HepG2 (cell line): ENCODE data around the gene KLK14. TPM values are rescaled to one million over a fixed set of nuclear protein-coding genes. Genes with fewer than 3 reads are reported as not detected.

Experiments used
- CREM ChIP-seq, 2 experiments: sonication (generic) in 1 of 2; formaldehyde crosslinking in 1 of 2; IDR thresholded peaks; 2 replicates each; pipeline versions ENCODE4 v1.4.0 to v1.6.1; 2016 to 2020; ENCODE audit warnings: antibody characterized with exemption in 1 of 2, mild to moderate bottlenecking in 1 of 2, missing genetic modification reagents in 1 of 2
- GABPB1 ChIP-seq: IDR thresholded peaks from 2 replicates; pipeline ENCODE4 v1.6.1; 2016; ENCODE audit warnings: mild to moderate bottlenecking, missing genetic modification reagents, moderate library complexity, missing compliant biosample characterization
- HES4 ChIP-seq: sonication (generic); formaldehyde crosslinking; IDR thresholded peaks from 2 replicates; pipeline ENCODE4 v1.9.0; 2021; ENCODE audit warnings: mild to moderate bottlenecking, missing genetic modification reagents, borderline replicate concordance
- HMGXB3 ChIP-seq: sonication (generic); formaldehyde crosslinking; IDR thresholded peaks from 2 replicates; pipeline ENCODE4 v1.4.0; 2020; ENCODE audit warnings: missing genetic modification reagents, borderline replicate concordance
- HNF1B ChIP-seq: sonication (generic); formaldehyde crosslinking; IDR thresholded peaks from 2 replicates; pipeline ENCODE4 v1.5.1; 2020; ENCODE audit warnings: mild to moderate bottlenecking, moderate library complexity, missing genetic modification reagents
- HOXA5 ChIP-seq: sonication (generic); formaldehyde crosslinking; IDR thresholded peaks from 2 replicates; pipeline ENCODE4 v1.4.0; 2020; ENCODE audit warnings: missing genetic modification reagents
- KDM1A ChIP-seq: IDR thresholded peaks from 2 replicates; pipeline ENCODE4 v1.6.1; 2016; ENCODE audit warnings: missing compliant biosample characterization
- KLF16 ChIP-seq, 2 experiments: sonication (generic) in 1 of 2; formaldehyde crosslinking in 1 of 2; IDR thresholded peaks; 2 replicates each; pipeline versions ENCODE4 v1.6.1 to v1.8.0; 2016 to 2023; ENCODE audit warnings: missing genetic modification reagents in 2 of 2, missing compliant biosample characterization in 1 of 2
- NR2C2 ChIP-seq: sonication (generic); formaldehyde crosslinking; IDR thresholded peaks from 2 replicates; pipeline ENCODE4 v1.4.0; 2020; ENCODE audit warnings: missing genetic modification reagents, mild to moderate bottlenecking, moderate library complexity, borderline replicate concordance
- POLR2A ChIP-seq, 2 experiments: IDR thresholded peaks; 2 replicates each; pipeline ENCODE4 v1.6.1; 2011; ENCODE audit warnings: low read depth in 2 of 2, low read length in 2 of 2, mild to moderate bottlenecking in 1 of 2, moderate library complexity in 1 of 2; ENCODE audit not compliant: insufficient read depth in 1 of 2
- SALL2 ChIP-seq: sonication (generic); formaldehyde crosslinking; IDR thresholded peaks from 2 replicates; pipeline ENCODE4 v1.8.1; 2023; ENCODE audit warnings: mild to moderate bottlenecking, missing genetic modification reagents, inconsistent platforms
- SMAD1 ChIP-seq: sonication (generic); formaldehyde crosslinking; IDR thresholded peaks from 2 replicates; pipeline ENCODE4 v1.4.0; 2020; ENCODE audit warnings: missing genetic modification reagents, low read depth, mild to moderate bottlenecking, borderline replicate concordance
- SP1 ChIP-seq, 2 experiments: fragments of 450-650 bp in 1 of 2; sonication (generic) in 1 of 2; formaldehyde crosslinking in 1 of 2; IDR thresholded peaks; 2 replicates each; pipeline versions ENCODE4 v1.4.0 to v1.6.1; 2016 to 2020; ENCODE audit warnings: missing genetic modification reagents in 1 of 2
- SP2 ChIP-seq: sonication (generic); formaldehyde crosslinking; IDR thresholded peaks from 2 replicates; pipeline ENCODE4 v1.5.1; 2020; ENCODE audit warnings: mild to moderate bottlenecking, missing genetic modification reagents
- SPEN ChIP-seq: sonication (generic); formaldehyde crosslinking; IDR thresholded peaks from 2 replicates; pipeline ENCODE4 v1.5.1; 2020; ENCODE audit warnings: low read depth, mild to moderate bottlenecking, missing genetic modification reagents
- TGIF2 ChIP-seq: IDR thresholded peaks from 2 replicates; pipeline ENCODE4 v1.6.1; 2016; ENCODE audit warnings: control low read depth, missing compliant biosample characterization
- ZFP90 ChIP-seq: sonication (generic); formaldehyde crosslinking; IDR thresholded peaks from 2 replicates; pipeline ENCODE4 v1.8.0; 2022; ENCODE audit warnings: missing genetic modification reagents, mild to moderate bottlenecking, inconsistent platforms, borderline replicate concordance
- ZFY ChIP-seq: sonication (generic); formaldehyde crosslinking; IDR thresholded peaks from 2 replicates; pipeline ENCODE4 v1.4.0; 2020; ENCODE audit warnings: missing genetic modification reagents
- ZNF207 ChIP-seq: fragments of 450-650 bp; IDR thresholded peaks from 2 replicates; pipeline ENCODE4 v1.6.1; 2016; ENCODE audit warnings: antibody characterized with exemption, borderline replicate concordance
- ZNF263 ChIP-seq: sonication (generic); formaldehyde crosslinking; IDR thresholded peaks from 2 replicates; pipeline ENCODE4 v1.4.0; 2020; ENCODE audit warnings: missing genetic modification reagents
- ZNF780A ChIP-seq: sonication (generic); formaldehyde crosslinking; IDR thresholded peaks from 2 replicates; pipeline ENCODE4 v1.8.0; 2022; ENCODE audit warnings: mild to moderate bottlenecking, missing genetic modification reagents, moderate library complexity
- polyA plus RNA-seq, 8 experiments: library from polyadenylated mRNA; depleted of rRNA in 3 of 8; stranded (reverse) in 7 of 8; unstranded in 1 of 8; fragments of >200 nt; fragmentation: Illumina TruSeq in 4 of 8; extraction: Trizol in 4 of 8; gene quantifications; 2 replicates each; pipeline versions ENCODE4 v1.2.1 to v1.2.3, GENCODE V29; 2011 to 2016; ENCODE audit warnings: low read depth in 4 of 8, missing spikeins in 1 of 8, mixed read lengths in 1 of 8; ENCODE audit not compliant: insufficient read depth in 1 of 8
- total RNA-seq, 5 experiments: library from RNA; depleted of rRNA; stranded (reverse); fragments of >200 nt; fragmentation: Illumina TruSeq; extraction: Trizol; gene quantifications; 2 replicates each; pipeline ENCODE4 v1.2.3, GENCODE V29; 2016; ENCODE audit warnings: low read depth in 1 of 5
- TF ChIP-seq, protein P1 (sequence below): conservative IDR thresholded peaks from 2 replicates; pipeline ENCODE4 v1.6.1; 2018; ENCODE audit warnings: missing genetic modification reagents

The KLK14 gene
- total and polyA plus RNA-seq, 2 of the 13 experiments (the other 11 are each of a cell fraction or from before 2014, with no cell fraction given), result not detected

DNA sequence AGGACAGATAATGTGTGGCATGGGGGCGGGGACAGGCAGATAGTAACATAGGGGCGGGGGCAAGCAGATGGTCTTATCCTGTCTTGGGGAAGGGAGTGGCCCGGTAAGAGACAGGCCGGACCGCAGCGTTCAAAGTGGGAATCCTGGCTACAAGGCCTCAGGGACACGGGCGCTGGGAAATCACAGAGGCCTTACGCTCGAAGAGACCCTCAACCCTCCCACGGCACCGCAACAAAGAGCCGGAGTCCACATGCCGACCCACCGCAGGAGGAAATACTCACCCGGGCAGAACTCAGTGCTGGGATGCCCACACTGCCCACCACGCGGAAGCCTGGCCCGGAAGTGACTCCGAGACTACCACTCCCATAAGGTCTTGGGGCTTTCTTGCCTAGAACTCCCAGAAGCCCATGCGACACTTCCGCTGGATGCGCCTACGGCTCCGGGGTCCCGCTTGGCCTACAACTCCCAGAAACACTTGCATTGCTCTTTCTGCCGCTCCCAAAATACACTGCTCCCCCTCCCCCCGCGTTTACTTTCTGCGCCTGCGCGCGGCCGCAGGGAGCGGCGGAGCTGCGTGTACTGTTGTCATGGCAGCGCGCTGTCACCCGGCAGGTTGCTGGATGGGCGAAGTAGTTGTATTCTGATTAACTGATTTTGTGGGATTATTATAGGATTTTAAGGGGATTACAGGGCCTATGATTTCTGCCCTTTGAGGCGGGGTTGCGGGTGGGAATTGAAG is 25.5 kb upstream of the KLK14 start, which contains the start of gene CTU1 (continued):
- TF ChIP-seq HMGXB3 (CRISPR knock-in tag) (peak; percentile 54; the same call in 1 of the 2 replicates), GABPB1 (CRISPR knock-in tag) (peak; percentile 99), SMAD1 (peak; percentile 74; the same call in 1 of the 2 replicates), HNF1B (CRISPR knock-in tag) (peak; percentile 91), SPEN (CRISPR knock-in tag) (peak; percentile 83), TGIF2 (CRISPR knock-in tag) (peak; percentile 65; the same call in 1 of the 2 replicates), POLR2A (IDR thresholded peaks at IDR 0.05; ENCODE audit: insufficient read depth in 1 of 2, low read depth in 2 of 2, low read length in 2 of 2) (peak; percentile 80 to 86), SP2 (CRISPR knock-in tag) (peak; percentile 56; the same call in 1 of the 2 replicates), ZFP90 (CRISPR knock-in tag) (peak; percentile 65; the same call in 1 of the 2 replicates), SP1 (IDR thresholded peaks at IDR 0.05) (no peak), SP1 (CRISPR knock-in tag; IDR thresholded peaks at IDR 0.05) (0 out of 2 replicates have a peak, but pooled peaks have one; percentile 12), ZNF780A (CRISPR knock-in tag) (no peak), ZFY (CRISPR knock-in tag) (peak; percentile 95), NR2C2 (CRISPR knock-in tag) (peak; percentile 94), KLF16 (CRISPR knock-in tag; IDR thresholded peaks at IDR 0.05) (peak in 1 of 2 experiments; percentile 91; a peak in 2 of 4 replicates), HES4 (CRISPR knock-in tag) (peak; percentile 35; the same call in 1 of the 2 replicates), KDM1A (CRISPR knock-in tag) (no peak), ZNF207 (no peak), ZNF263 (CRISPR knock-in tag) (0 out of 2 replicates have a peak, but pooled peaks have one; percentile 42), SALL2 (CRISPR knock-in tag) (0 out of 2 replicates have a peak, but pooled peaks have one; percentile 71), CREM (IDR thresholded peaks at IDR 0.05) (peak; percentile 99), CREM (CRISPR knock-in tag; IDR thresholded peaks at IDR 0.05) (no peak), HOXA5 (CRISPR knock-in tag) (0 out of 2 replicates have a peak, but pooled peaks have one; percentile 35)
- TF ChIP-seq, protein P1, sequence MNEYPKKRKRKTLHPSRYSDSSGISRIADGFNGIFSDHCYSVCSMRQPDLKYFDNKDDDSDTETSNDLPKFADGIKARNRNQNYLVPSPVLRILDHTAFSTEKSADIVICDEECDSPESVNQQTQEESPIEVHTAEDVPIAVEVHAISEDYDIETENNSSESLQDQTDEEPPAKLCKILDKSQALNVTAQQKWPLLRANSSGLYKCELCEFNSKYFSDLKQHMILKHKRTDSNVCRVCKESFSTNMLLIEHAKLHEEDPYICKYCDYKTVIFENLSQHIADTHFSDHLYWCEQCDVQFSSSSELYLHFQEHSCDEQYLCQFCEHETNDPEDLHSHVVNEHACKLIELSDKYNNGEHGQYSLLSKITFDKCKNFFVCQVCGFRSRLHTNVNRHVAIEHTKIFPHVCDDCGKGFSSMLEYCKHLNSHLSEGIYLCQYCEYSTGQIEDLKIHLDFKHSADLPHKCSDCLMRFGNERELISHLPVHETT (CRISPR knock-in tag), result peak; percentile 71; the same call in 1 of the 2 replicates
